Upper lobe of right lung (tissue), 1 donor: Measurements from ENCODE around the gene TMEFF1. TPM values are rescaled to one million over a fixed set of nuclear protein-coding genes. Genes with fewer than 3 reads are reported as not detected.
"Not testable (repeated sequence)": the region's sequence is repeated elsewhere in the genome, so short reads cannot be mapped to it uniquely, and the experiment has no call there.

Source experiments
- ATAC-seq: fragments of 200-7000 bp; cut with Tn5 transposase; one replicate; pipeline ENCODE4 v1.9.1; 2020; ENCODE audit warnings: mild to moderate bottlenecking, moderate library complexity
- DNase-seq: peaks from one replicate; pipeline ENCODE4 v3.0.0-alpha.2; 2020
- H3K27ac ChIP-seq: fragments of 200-600 bp; one replicate; pipeline ENCODE4 v1.8.0; 2022
- H3K27me3 ChIP-seq: fragments of 200-600 bp; one replicate; pipeline ENCODE4 v1.8.0; 2022; ENCODE audit warnings: mild to moderate bottlenecking
- H3K36me3 ChIP-seq: fragments of 200-600 bp; one replicate; pipeline ENCODE4 v1.8.0; 2022
- H3K4me1 ChIP-seq: fragments of 200-600 bp; one replicate; pipeline ENCODE4 v1.8.0; 2022
- H3K4me3 ChIP-seq: fragments of 200-600 bp; one replicate; pipeline ENCODE4 v1.8.0; 2022; ENCODE audit warnings: mild to moderate bottlenecking
- H3K9me3 ChIP-seq: fragments of 200-600 bp; one replicate; pipeline ENCODE4 v1.8.0; 2022
- intact Hi-C: fragments of 100-400 bp; cut with DNase I; formaldehyde crosslinking; loops from one replicate; pipeline ENCODE4 v1.11.0; 2022
- total RNA-seq: library from RNA; stranded (reverse); fragmentation: NEBNext Ultra II Directional; extraction: Animal tissue kit (Norgen Biotek cat#: 25700); gene quantifications from one replicate; pipeline ENCODE4 v1.2.1, GENCODE V29; 2021
- TF ChIP-seq, protein P1 (sequence below): fragments of 200-600 bp; IDR thresholded peaks from one replicate; pipeline ENCODE4 v1.8.0; 2022; ENCODE audit warnings: antibody characterized with exemption
- donor health status: DM: no; HTN: yes; CAD: no; lungs with severe emphysema.

The TMEFF1 gene
- total RNA-seq, 1 donor from 2014 or later: 0.64 TPM

- no peak for ATAC-seq
These were observed 48.3 kb downstream of the TMEFF1 start for GRCh38 chr9:100521282-100521681.

GRCh38 chr9:100525563-100525962 lies 52.6 kb downstream of the TMEFF1 start:
- Histone ChIP-seq H3K27ac (no peak overlapping the region), H3K4me3 (no peak overlapping the region), H3K36me3 (no peaks in the 10 kb centered on the region), H3K9me3 (no peaks in the 10 kb centered on the region), H3K27me3 (no peaks in the 10 kb centered on the region), H3K4me1 (no peaks in the 10 kb centered on the region)
- TF ChIP-seq, protein P1, sequence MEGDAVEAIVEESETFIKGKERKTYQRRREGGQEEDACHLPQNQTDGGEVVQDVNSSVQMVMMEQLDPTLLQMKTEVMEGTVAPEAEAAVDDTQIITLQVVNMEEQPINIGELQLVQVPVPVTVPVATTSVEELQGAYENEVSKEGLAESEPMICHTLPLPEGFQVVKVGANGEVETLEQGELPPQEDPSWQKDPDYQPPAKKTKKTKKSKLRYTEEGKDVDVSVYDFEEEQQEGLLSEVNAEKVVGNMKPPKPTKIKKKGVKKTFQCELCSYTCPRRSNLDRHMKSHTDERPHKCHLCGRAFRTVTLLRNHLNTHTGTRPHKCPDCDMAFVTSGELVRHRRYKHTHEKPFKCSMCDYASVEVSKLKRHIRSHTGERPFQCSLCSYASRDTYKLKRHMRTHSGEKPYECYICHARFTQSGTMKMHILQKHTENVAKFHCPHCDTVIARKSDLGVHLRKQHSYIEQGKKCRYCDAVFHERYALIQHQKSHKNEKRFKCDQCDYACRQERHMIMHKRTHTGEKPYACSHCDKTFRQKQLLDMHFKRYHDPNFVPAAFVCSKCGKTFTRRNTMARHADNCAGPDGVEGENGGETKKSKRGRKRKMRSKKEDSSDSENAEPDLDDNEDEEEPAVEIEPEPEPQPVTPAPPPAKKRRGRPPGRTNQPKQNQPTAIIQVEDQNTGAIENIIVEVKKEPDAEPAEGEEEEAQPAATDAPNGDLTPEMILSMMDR: no peak
- ATAC-seq (no peak), DNase-seq (no peak)
- intact Hi-C loops: no loop called here

More at GRCh38 chr9:100521282-100521681, 48.3 kb downstream of the TMEFF1 start:
- TF ChIP-seq, protein P1: no peak
- no peaks in the 10 kb centered on the region for H3K9me3 ChIP-seq
- H3K27me3 ChIP-seq: no peaks in the 10 kb centered on the region
- intact Hi-C loops: no loop called here
- H3K4me3 ChIP-seq: no peak overlapping the region
- H3K27ac ChIP-seq: no peak overlapping the region
- H3K36me3 ChIP-seq: no peaks in the 10 kb centered on the region
- no peak for DNase-seq
- no peaks in the 10 kb centered on the region for H3K4me1 ChIP-seq

GRCh38 chr9:100527180-100527794 lies 54.3 kb downstream of the TMEFF1 start:
- H3K36me3 ChIP-seq, H3K27me3 ChIP-seq, H3K9me3 ChIP-seq, intact Hi-C loops, ATAC-seq, H3K4me3 ChIP-seq, H3K4me1 ChIP-seq, H3K27ac ChIP-seq, DNase-seq: not testable (repeated sequence)

- Histone ChIP-seq H3K4me3 (no peak overlapping the region), H3K27me3 (no peaks in the 10 kb centered on the region), H3K27ac (no peak overlapping the region), H3K4me1 (no peaks in the 10 kb centered on the region), H3K36me3 (no peaks in the 10 kb centered on the region), H3K9me3 (no peaks in the 10 kb centered on the region)
- no peak for ATAC-seq
- TF ChIP-seq, protein P1: no peak
- DNase-seq: no peak
- intact Hi-C loops: no loop called here
These were observed 61.5 kb downstream of the TMEFF1 start for GRCh38 chr9:100534401-100534800.

GRCh38 chr9:100540327-100540726 lies 67.4 kb downstream of the TMEFF1 start:
- H3K36me3 ChIP-seq: no peaks in the 10 kb centered on the region
- intact Hi-C loops: no loop called here
- no peak overlapping the region for H3K27ac ChIP-seq
- H3K9me3 ChIP-seq: no peaks in the 10 kb centered on the region
- DNase-seq (no peak), ATAC-seq (no peak)
- H3K4me3 ChIP-seq: no peak overlapping the region
- TF ChIP-seq, protein P1: no peak
- H3K4me1 ChIP-seq: no peaks in the 10 kb centered on the region
- no peaks in the 10 kb centered on the region for H3K27me3 ChIP-seq

- no peaks in the 10 kb centered on the region for H3K36me3 ChIP-seq
- TF ChIP-seq, protein P1: no peak
- ATAC-seq (no peak), DNase-seq (no peak)
- no peaks in the 10 kb centered on the region for H3K9me3 ChIP-seq
- H3K27ac ChIP-seq: no peak overlapping the region
- H3K4me3 ChIP-seq: no peak overlapping the region
- H3K27me3 ChIP-seq: no peaks in the 10 kb centered on the region
- no peaks in the 10 kb centered on the region for H3K4me1 ChIP-seq
- intact Hi-C loops: no loop called here
These were observed 76.1 kb downstream of the TMEFF1 start for GRCh38 chr9:100549048-100549447.
